Nephron progenitor cell (in vitro differentiated cells): ENCODE results near the gene CTDNEP1.
A peak's percentile ranks its signal among the peaks of the same experiment; 100 is the strongest.

ENCODE experiments used
- DNase-seq: peaks from one replicate; pipeline ENCODE4 v3.0.0; 2021
- H3K27ac Mint-ChIP-seq: 2 replicates; pipeline ENCODE4 v1.8.0; 2021; ENCODE audit warnings: mild to moderate bottlenecking, moderate library complexity, mixed read lengths
- H3K27me3 Mint-ChIP-seq: 2 replicates; pipeline ENCODE4 v1.8.0; 2021; ENCODE audit warnings: mild to moderate bottlenecking, low read depth, mixed read lengths; ENCODE audit not compliant: poor library complexity
- H3K36me3 Mint-ChIP-seq: 2 replicates; pipeline ENCODE4 v1.8.0; 2021; ENCODE audit warnings: low read depth, mixed read lengths
- H3K4me1 Mint-ChIP-seq: 2 replicates; pipeline ENCODE4 v1.8.0; 2021; ENCODE audit warnings: mixed read lengths
- H3K4me3 Mint-ChIP-seq: 2 replicates; pipeline ENCODE4 v1.8.0; 2021; ENCODE audit warnings: mild to moderate bottlenecking, moderate library complexity, mixed read lengths
- H3K9me3 Mint-ChIP-seq: 2 replicates; pipeline ENCODE4 v1.8.0; 2021; ENCODE audit warnings: mild to moderate bottlenecking, moderate library complexity, mixed read lengths
- TF ChIP-seq, protein P1 (sequence below): fragments of 200-600 bp; sonication (generic); IDR thresholded peaks from 2 replicates; pipeline ENCODE4 v1.5.0; 2021; ENCODE audit warnings: antibody characterized with exemption

CTDNEP1 gene

GRCh38 chr17:7259555-7259889 lies 8.0 kb upstream of the CTDNEP1 start:
- TF ChIP-seq, protein P1, sequence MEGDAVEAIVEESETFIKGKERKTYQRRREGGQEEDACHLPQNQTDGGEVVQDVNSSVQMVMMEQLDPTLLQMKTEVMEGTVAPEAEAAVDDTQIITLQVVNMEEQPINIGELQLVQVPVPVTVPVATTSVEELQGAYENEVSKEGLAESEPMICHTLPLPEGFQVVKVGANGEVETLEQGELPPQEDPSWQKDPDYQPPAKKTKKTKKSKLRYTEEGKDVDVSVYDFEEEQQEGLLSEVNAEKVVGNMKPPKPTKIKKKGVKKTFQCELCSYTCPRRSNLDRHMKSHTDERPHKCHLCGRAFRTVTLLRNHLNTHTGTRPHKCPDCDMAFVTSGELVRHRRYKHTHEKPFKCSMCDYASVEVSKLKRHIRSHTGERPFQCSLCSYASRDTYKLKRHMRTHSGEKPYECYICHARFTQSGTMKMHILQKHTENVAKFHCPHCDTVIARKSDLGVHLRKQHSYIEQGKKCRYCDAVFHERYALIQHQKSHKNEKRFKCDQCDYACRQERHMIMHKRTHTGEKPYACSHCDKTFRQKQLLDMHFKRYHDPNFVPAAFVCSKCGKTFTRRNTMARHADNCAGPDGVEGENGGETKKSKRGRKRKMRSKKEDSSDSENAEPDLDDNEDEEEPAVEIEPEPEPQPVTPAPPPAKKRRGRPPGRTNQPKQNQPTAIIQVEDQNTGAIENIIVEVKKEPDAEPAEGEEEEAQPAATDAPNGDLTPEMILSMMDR, result no peak

DNA sequence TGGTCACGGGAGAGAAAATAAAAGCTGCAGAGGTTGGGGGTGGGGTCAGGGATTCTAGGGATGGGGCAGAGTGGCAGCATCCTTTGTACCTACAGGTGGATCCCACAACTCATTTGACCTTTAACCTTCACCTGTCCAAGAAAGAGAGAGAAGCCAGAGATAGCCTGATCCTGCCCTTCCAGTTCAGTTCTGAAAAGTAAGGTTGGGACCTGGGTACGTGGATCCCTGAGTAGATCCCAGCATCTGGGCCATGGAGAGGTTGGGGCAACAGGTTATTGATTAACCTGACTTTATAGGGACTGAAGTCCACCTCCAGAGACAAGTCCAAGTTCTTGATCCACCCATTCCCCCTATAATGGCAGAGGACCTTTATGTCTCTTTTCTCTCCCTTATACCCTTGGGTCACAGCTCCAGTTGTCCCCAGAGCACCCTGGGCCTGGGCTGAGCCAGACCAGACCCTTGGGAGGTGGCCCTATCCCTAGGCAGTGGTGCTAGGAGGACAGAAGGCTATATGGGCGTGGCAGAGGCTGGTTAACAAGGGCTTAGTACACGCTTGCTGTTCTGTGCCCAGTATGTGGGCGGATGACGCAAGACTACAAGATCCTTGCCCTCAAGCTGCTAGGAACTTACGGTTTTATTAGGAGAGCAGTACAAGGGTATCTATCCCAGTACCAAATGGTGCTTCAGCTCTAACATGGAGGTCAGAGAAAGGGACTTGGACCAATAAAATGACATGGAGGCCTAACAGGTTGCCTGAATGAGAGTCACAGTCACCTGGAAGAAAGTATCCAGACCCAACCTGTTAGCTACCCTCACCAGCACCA lies 7.4 kb upstream of the CTDNEP1 start:
- Mint-ChIP-seq H3K27ac (no peak overlapping the region), H3K27me3 (peaks cover 53% of the 10 kb centered on the region), H3K4me3 (no peak overlapping the region), H3K36me3 (peaks cover 42% of the 10 kb centered on the region), H3K9me3 (no peaks in the 10 kb centered on the region), H3K4me1 (peaks cover 26% of the 10 kb centered on the region)
- TF ChIP-seq, protein P1, result no peak
- DNase-seq, result no peak

More at GRCh38 chr17:7259555-7259889, 8.0 kb upstream of the CTDNEP1 start:
- Mint-ChIP-seq H3K9me3 (no peaks in the 10 kb centered on the region), H3K36me3 (peaks cover 41% of the 10 kb centered on the region), H3K27me3 (peaks cover 58% of the 10 kb centered on the region), H3K4me1 (peaks cover 26% of the 10 kb centered on the region), H3K27ac (no peak overlapping the region), H3K4me3 (no peak overlapping the region)
- no peak for DNase-seq

DNA sequence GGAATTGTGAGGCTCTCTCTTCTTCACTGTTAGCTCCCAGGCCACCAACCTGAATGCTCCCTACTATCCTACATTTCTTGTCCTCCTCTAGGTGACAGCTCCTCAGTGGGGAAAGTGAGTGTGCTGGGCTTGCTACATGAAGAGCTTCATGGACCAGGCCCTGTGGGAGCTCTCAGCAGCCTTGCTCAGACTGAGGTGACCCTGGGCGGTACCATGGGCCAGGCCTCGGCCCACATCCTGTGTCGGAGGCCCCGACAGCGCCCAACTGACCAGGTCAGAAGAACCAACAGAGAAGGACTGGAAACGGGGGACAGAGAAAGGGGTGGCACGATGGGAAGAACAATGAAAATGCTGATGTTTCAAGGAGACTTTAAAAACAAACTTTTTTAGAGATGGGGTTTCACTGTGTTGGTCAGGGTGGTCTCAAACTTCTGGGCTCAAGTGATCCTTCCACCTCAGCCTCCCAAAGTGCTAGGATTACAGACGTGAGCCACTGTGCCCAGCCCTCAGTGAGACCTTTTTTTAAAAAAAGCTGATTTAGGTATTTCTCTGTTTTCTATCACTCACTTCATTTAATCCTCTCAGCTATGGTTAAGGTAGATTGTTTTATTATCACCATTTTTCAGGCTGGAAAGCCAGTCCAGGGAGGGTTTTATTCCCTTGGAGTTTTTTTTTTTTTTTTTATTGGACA lies 5.4 kb upstream of the CTDNEP1 start:
- H3K27me3 Mint-ChIP-seq, result peaks cover 33% of the 10 kb centered on the region
- H3K4me3 Mint-ChIP-seq, result no peak overlapping the region
- H3K36me3 Mint-ChIP-seq, result peaks cover 51% of the 10 kb centered on the region
- TF ChIP-seq, protein P1, result no peak
- H3K4me1 Mint-ChIP-seq, result peaks cover 25% of the 10 kb centered on the region
- DNase-seq, result no peak
- no peaks in the 10 kb centered on the region for H3K9me3 Mint-ChIP-seq
- H3K27ac Mint-ChIP-seq, result no peak overlapping the region

DNA sequence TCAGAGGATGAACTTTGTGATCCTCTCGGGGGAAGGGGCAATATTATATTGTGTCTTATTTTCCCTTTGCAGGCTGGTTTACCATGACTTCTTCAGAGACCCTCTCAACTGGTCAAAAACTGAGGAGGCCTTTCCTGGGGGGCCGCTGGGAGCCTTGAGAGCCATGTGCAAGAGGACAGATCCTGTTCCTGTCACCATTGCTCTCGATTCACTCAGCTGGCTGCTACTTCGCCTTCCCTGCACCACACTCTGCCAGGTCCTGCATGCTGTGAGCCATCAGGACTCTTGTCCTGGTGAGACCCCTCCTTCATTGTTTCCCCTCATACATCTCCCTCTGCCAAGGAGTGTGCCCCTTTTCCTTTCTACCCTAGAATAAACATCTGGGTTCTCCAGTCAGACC lies 3.0 kb upstream of the CTDNEP1 start:
- TF ChIP-seq, protein P1, result no peak
- peaks cover 10% of the 10 kb centered on the region for H3K27me3 Mint-ChIP-seq
- H3K36me3 Mint-ChIP-seq, result peaks cover 45% of the 10 kb centered on the region
- H3K4me1 Mint-ChIP-seq, result peaks cover 39% of the 10 kb centered on the region
- H3K4me3 Mint-ChIP-seq, result peak overlapping the region; percentile 69
- DNase-seq, result no peak
- no peaks in the 10 kb centered on the region for H3K9me3 Mint-ChIP-seq
- no peak overlapping the region for H3K27ac Mint-ChIP-seq

DNA sequence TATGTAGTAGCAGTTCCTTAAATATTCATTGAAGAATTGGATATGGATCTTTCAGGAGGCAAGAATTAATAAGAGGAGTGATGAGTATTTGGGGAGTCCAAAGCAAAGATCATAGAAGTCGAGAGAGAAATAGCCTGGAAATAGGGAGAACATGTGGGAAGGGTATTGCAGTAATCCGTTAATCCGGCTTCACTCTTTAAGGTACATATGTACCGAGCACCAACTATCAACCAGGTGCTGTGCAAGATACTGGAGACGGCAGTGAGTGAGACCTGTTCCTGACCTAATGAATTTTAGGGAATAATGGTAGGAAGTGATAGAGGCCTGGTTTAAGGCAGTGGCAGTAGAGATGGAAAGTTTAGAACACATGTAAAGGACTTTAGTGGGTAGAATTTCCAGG lies 1.5 kb upstream of the CTDNEP1 start:
- Mint-ChIP-seq H3K9me3 (no peaks in the 10 kb centered on the region), H3K4me1 (peaks cover 51% of the 10 kb centered on the region), H3K27me3 (peaks cover 2% of the 10 kb centered on the region), H3K36me3 (peaks cover 31% of the 10 kb centered on the region), H3K27ac (peak overlapping the region; percentile 100), H3K4me3 (peak overlapping the region; percentile 98)
- TF ChIP-seq, protein P1, result no peak
- DNase-seq, result no peak
